ENCODE data around the gene MAGI1. TPM values are rescaled to one million over a fixed set of nuclear protein-coding genes. Genes with fewer than 3 reads are reported as not detected.

The MAGI1 gene
- total RNA-seq, 4 donors from 2014 or later = 7.6 to 42.9 (median 37.0) TPM

- Histone ChIP-seq H3K27me3 (no peaks in the 10 kb centered on the region), H3K4me1 (no peaks in the 10 kb centered on the region), H3K9me3 (no peaks in the 10 kb centered on the region), H3K36me3 (no peaks in the 10 kb centered on the region), H3K27ac (peak overlapping the region in 1 of 2 donors; percentile 65), H3K4me3 (no peak overlapping the region)
- TF ChIP-seq CTCF (IDR thresholded peaks at IDR 0.05) (no peak), POLR2A (IDR thresholded peaks at IDR 0.05) (no peak)
- DNase-seq = no peak
- intact Hi-C loops (cut with DNase I; ENCODE audit: low total_unique reads) = no loop called here
Measured at GRCh38 chr3:65408531-65409175, 630.1 kb downstream of the MAGI1 start.

DNA sequence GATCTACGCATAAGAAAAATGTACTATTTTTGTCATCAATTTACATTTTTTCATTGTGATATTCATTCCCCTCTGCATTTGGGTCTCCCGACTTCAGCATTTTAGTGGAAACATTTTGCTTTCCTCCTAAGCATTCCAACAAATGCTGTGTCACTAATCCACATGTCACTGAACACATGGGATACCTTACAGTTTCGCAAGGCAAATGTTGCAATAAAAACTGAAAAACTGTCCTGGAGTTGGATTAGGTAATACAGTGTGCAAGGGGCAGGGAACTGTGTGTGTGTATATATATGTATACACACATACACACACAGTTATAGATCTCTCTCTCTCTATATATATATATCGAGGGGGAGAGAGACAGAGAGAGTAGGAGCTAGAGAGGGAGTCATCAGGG, 632.2 kb downstream of the MAGI1 start:
- no peaks in the 10 kb centered on the region for H3K27me3 ChIP-seq
- H3K4me1 ChIP-seq = no peaks in the 10 kb centered on the region
- TF ChIP-seq POLR2A (IDR thresholded peaks at IDR 0.05) (no peak), CTCF (IDR thresholded peaks at IDR 0.05) (no peak)
- no peak overlapping the region for H3K27ac ChIP-seq
- H3K36me3 ChIP-seq = no peaks in the 10 kb centered on the region
- intact Hi-C loops (cut with DNase I; ENCODE audit: low total_unique reads) = no loop called here
- no peaks in the 10 kb centered on the region for H3K9me3 ChIP-seq
- no peak for DNase-seq
- H3K4me3 ChIP-seq = no peak overlapping the region

DNA sequence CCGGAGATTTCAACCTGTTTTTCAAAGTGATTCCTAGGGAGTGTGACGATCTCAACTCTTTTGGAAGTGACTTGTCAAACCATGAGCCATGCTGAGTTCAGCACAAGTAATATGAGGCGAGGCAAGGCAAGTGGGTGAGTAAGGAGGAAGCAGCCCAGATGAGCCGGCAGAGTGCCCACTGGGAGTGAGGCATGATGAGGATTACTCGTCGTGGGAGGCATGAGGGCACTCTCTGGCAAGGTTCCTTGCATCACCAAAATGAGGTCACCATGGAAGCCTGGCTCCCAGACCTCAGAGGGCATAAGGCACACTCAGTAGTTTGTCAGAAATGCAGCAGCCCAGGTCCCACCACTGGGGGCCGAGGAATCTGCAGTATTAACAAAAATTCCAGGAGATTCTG, 636.1 kb downstream of the MAGI1 start:
- no peak overlapping the region for H3K27ac ChIP-seq
- intact Hi-C loops (cut with DNase I; ENCODE audit: low total_unique reads) = no loop called here

GRCh38 chr3:65401359-65402305, 637.1 kb downstream of the MAGI1 start:
- H3K4me3 ChIP-seq = no peak overlapping the region
- no peak for DNase-seq
- H3K9me3 ChIP-seq = no peaks in the 10 kb centered on the region
- no peaks in the 10 kb centered on the region for H3K36me3 ChIP-seq
- no peaks in the 10 kb centered on the region for H3K27me3 ChIP-seq
- TF ChIP-seq CTCF (IDR thresholded peaks at IDR 0.05) (no peak), POLR2A (IDR thresholded peaks at IDR 0.05) (no peak)
- no peaks in the 10 kb centered on the region for H3K4me1 ChIP-seq
- H3K27ac ChIP-seq = peak overlapping the region in 1 of 2 donors; percentile 3
- intact Hi-C loops (cut with DNase I; ENCODE audit: low total_unique reads) = no loop called here

More for the DNA sequence above, 636.1 kb downstream of the MAGI1 start:
- Histone ChIP-seq H3K9me3 (no peaks in the 10 kb centered on the region), H3K4me1 (no peaks in the 10 kb centered on the region), H3K27me3 (no peaks in the 10 kb centered on the region), H3K4me3 (no peak overlapping the region), H3K36me3 (no peaks in the 10 kb centered on the region)
- TF ChIP-seq CTCF (IDR thresholded peaks at IDR 0.05) (no peak), POLR2A (IDR thresholded peaks at IDR 0.05) (no peak)
- no peak for DNase-seq

DNA sequence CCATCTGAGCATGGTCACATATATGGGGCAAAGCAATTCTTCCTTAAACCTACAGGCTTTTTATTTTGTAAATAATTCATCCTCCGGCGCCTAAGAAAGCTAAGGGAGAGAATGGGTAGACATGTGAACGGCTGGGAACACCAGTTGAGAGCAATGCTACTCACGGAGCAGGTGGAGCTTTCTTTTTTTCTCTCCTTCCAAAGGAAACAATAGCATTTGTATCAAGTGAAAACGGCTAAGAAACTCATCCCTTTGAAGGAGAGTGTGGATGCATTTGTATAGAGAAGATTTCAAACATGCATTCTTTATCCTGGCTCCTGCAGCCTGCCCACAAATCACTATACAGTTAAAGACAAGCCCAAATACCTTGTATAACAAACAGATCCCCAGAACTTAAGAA, 637.8 kb downstream of the MAGI1 start:
- TF ChIP-seq CTCF (IDR thresholded peaks at IDR 0.05) (no peak), POLR2A (IDR thresholded peaks at IDR 0.05) (no peak)
- intact Hi-C loops (cut with DNase I; ENCODE audit: low total_unique reads) = no loop called here

More for the DNA sequence above, 637.8 kb downstream of the MAGI1 start:
- Histone ChIP-seq H3K27me3 (no peaks in the 10 kb centered on the region), H3K27ac (no peak overlapping the region), H3K4me1 (no peaks in the 10 kb centered on the region), H3K4me3 (no peak overlapping the region), H3K9me3 (no peaks in the 10 kb centered on the region), H3K36me3 (no peaks in the 10 kb centered on the region)
- DNase-seq = no peak

Measured in uterus (tissue), 4 donors.